ENCODE data around the gene MB. TPM values are rescaled to one million over a fixed set of nuclear protein-coding genes. Genes with fewer than 3 reads are reported as not detected.

Gene MB
- total and polyA plus RNA-seq, 2 experiments from 2014 or later = not detected

GRCh38 chr22:35598396-35598710 is 18.8 kb downstream of the MB start:
- Mint-ChIP-seq H3K27ac (no peak overlapping the region), H3K36me3 (ENCODE audit: low read depth) (no peaks in the 10 kb centered on the region), H3K27me3 (ENCODE audit: insufficient read depth, low read depth, poor library complexity) (peaks cover 14% of the 10 kb centered on the region), H3K9me3 (no peaks in the 10 kb centered on the region; the same call in 2 of the 3 replicates), H3K4me1 (no peaks in the 10 kb centered on the region; the same call in 2 of the 3 replicates), H3K4me3 (no peak overlapping the region)
- Histone ChIP-seq H3K79me2 (replicated peaks; ENCODE audit: insufficient read depth) (no peaks in the 10 kb centered on the region), H3K9me2 (ENCODE audit: insufficient read depth) (no peaks in the 10 kb centered on the region), H3K36me3 (ENCODE audit: insufficient read depth) (no peaks in the 10 kb centered on the region), H2AFZ (no peak overlapping the region), H3F3A (replicated peaks; ENCODE audit: low read depth) (peaks cover 9% of the 10 kb centered on the region; the same call in 1 of the 2 replicates), H3K27me3 (ENCODE audit: insufficient read depth) (no peaks in the 10 kb centered on the region), H4K20me1 (replicated peaks; ENCODE audit: insufficient read depth) (no peaks in the 10 kb centered on the region), H3K4me3 (no peak overlapping the region), H3K4me1 (ENCODE audit: insufficient read depth) (no peaks in the 10 kb centered on the region), H3K4me2 (no peak overlapping the region), H3K27ac (ENCODE audit: low read depth) (no peak overlapping the region)
- DNase-seq (ENCODE audit: low spot score) (no peak), ATAC-seq (no peak)
- no peak for TF ChIP-seq CTCF (conservative IDR thresholded peaks at IDR 0.05; ENCODE audit: low read depth in 2 of 2)
- no peak for TF ChIP-seq NANOG (IDR thresholded peaks at IDR 0.05; ENCODE audit: borderline replicate concordance)
- TF ChIP-seq ZNF462 (CRISPR knock-in tag; IDR thresholded peaks at IDR 0.05) = no peak
- no peak for TF ChIP-seq EZH2phosphoT487 (IDR thresholded peaks at IDR 0.05; ENCODE audit: unreplicated experiment)
- TF ChIP-seq STAT1 (IDR thresholded peaks at IDR 0.05; ENCODE audit: unreplicated experiment) = no peak
